ENCODE results near the gene PLAAT2. TPM values are rescaled to one million over a fixed set of nuclear protein-coding genes. Genes with fewer than 3 reads are reported as not detected.
A peak's percentile ranks its signal among the peaks of the same experiment; 100 is the strongest.

Gene PLAAT2
- polyA plus RNA-seq, 3 donors: not detected

- intact Hi-C loops (cut with micrococcal nuclease): no loop called here
- H4K20me1 ChIP-seq (ENCODE audit: insufficient read depth, low read length): no peaks in the 10 kb centered on the region
- H3K36me3 ChIP-seq (replicated peaks in 1 of 2; ENCODE audit: control insufficient read depth in 1 of 2, insufficient read depth in 2 of 2, low read length in 2 of 2): no peaks in the 10 kb centered on the region
- H3K4me3 ChIP-seq (replicated peaks in 1 of 3; ENCODE audit: low read depth in 2 of 3, low read length in 3 of 3): no peak overlapping the region
- no peak overlapping the region for H2AFZ ChIP-seq (ENCODE audit: insufficient read depth, low read depth, low read length, poor library complexity, severe bottlenecking)
- DNase-seq: no peak
- no peaks in the 10 kb centered on the region for H3K9me3 ChIP-seq (replicated peaks in 1 of 2; ENCODE audit: control insufficient read depth in 1 of 2, insufficient read depth in 1 of 2, low read length in 2 of 2)
- H3K4me2 ChIP-seq (replicated peaks; ENCODE audit: extremely low read depth, low read length, poor library complexity, severe bottlenecking): no peak overlapping the region
- TF ChIP-seq, protein P1, sequence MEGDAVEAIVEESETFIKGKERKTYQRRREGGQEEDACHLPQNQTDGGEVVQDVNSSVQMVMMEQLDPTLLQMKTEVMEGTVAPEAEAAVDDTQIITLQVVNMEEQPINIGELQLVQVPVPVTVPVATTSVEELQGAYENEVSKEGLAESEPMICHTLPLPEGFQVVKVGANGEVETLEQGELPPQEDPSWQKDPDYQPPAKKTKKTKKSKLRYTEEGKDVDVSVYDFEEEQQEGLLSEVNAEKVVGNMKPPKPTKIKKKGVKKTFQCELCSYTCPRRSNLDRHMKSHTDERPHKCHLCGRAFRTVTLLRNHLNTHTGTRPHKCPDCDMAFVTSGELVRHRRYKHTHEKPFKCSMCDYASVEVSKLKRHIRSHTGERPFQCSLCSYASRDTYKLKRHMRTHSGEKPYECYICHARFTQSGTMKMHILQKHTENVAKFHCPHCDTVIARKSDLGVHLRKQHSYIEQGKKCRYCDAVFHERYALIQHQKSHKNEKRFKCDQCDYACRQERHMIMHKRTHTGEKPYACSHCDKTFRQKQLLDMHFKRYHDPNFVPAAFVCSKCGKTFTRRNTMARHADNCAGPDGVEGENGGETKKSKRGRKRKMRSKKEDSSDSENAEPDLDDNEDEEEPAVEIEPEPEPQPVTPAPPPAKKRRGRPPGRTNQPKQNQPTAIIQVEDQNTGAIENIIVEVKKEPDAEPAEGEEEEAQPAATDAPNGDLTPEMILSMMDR (IDR thresholded peaks at IDR 0.05): no peak
- no peak overlapping the region for H3K9ac ChIP-seq (ENCODE audit: insufficient read depth, low read length, poor library complexity, severe bottlenecking)
- peaks cover 8 to 13% of the 10 kb centered on the region in 2 donors for H3K4me1 ChIP-seq (ENCODE audit: control insufficient read depth in 1 of 2, insufficient read depth in 2 of 2, low read length in 2 of 2)
- Mint-ChIP-seq H3K27ac (peak overlapping the region in 1 of 7 donors; percentile 45), H3K4me3 (no peak overlapping the region), H3K4me1 (peaks cover 20% of the 10 kb centered on the region), H3K27me3 (ENCODE audit: low read depth in 3 of 3) (peaks cover 0 to 14% (median 10%) of the 10 kb centered on the region in 3 donors), H3K9me3 (no peaks in the 10 kb centered on the region), H3K36me3 (no peaks in the 10 kb centered on the region)
- 87% methylated on average over 3 of the region's 7 CpGs for WGBS (ENCODE audit: insufficient coverage)
- no peaks in the 10 kb centered on the region for H3K79me2 ChIP-seq (ENCODE audit: insufficient read depth, low read length)
- H3K27ac ChIP-seq (ENCODE audit: low read depth in 1 of 2, low read length in 2 of 2): no peak overlapping the region
- no peaks in the 10 kb centered on the region for H3K27me3 ChIP-seq (ENCODE audit: control insufficient read depth in 2 of 2, insufficient read depth in 2 of 2, low read length in 2 of 2)
Measured at GRCh38 chr11:63552921-63553320, 10.3 kb downstream of the PLAAT2 start.

DNA sequence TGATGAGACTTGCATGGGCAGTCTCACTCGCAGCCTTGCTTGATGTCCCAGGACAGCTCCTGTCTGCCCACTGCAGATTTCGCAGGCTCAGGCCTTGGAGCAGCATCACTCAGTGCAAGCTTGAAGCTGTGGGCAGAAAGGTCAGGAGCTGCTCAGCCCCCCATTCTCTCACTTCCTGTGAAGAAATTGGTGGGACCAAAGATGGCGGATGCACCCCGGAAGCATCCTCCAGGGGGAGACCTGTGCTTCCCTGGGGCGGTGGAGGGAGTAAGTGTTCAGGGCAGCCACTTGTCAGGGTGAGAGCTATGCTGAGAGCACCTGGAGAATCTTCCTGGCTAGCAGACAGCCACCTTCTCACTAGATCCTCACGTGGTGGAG, 11.3 kb downstream of the PLAAT2 start:
- no peak overlapping the region for H3K9ac ChIP-seq (ENCODE audit: insufficient read depth, low read length, poor library complexity, severe bottlenecking)
- no peak overlapping the region for H3K27ac ChIP-seq (ENCODE audit: low read depth in 1 of 2, low read length in 2 of 2)
- H4K20me1 ChIP-seq (ENCODE audit: insufficient read depth, low read length): no peaks in the 10 kb centered on the region
- intact Hi-C loops (cut with micrococcal nuclease): no loop called here
- H3K4me1 Mint-ChIP-seq: peaks cover 20% of the 10 kb centered on the region
- no peaks in the 10 kb centered on the region for H3K79me2 ChIP-seq (ENCODE audit: insufficient read depth, low read length)
- DNase-seq: no peak
- H3K9me3 ChIP-seq (replicated peaks in 1 of 2; ENCODE audit: control insufficient read depth in 1 of 2, insufficient read depth in 1 of 2, low read length in 2 of 2): no peaks in the 10 kb centered on the region
- H3K4me2 ChIP-seq (replicated peaks; ENCODE audit: extremely low read depth, low read length, poor library complexity, severe bottlenecking): no peak overlapping the region
- H3K27me3 ChIP-seq (ENCODE audit: control insufficient read depth in 2 of 2, insufficient read depth in 2 of 2, low read length in 2 of 2): no peaks in the 10 kb centered on the region
- peak overlapping the region; percentile 65 for H2AFZ ChIP-seq (ENCODE audit: insufficient read depth, low read depth, low read length, poor library complexity, severe bottlenecking)
- H3K27me3 Mint-ChIP-seq (ENCODE audit: low read depth in 3 of 3): peaks cover 0 to 14% (median 10%) of the 10 kb centered on the region in 3 donors
- peaks cover 8 to 13% of the 10 kb centered on the region in 2 donors for H3K4me1 ChIP-seq (ENCODE audit: control insufficient read depth in 1 of 2, insufficient read depth in 2 of 2, low read length in 2 of 2)
- peak overlapping the region in 1 of 7 donors; percentile 68 for H3K27ac Mint-ChIP-seq
- no peaks in the 10 kb centered on the region for H3K9me3 Mint-ChIP-seq
- peaks cover 2 to 6% of the 10 kb centered on the region in 2 donors for H3K36me3 Mint-ChIP-seq
- TF ChIP-seq, protein P1 (IDR thresholded peaks at IDR 0.05): no peak
- no peak overlapping the region for H3K4me3 Mint-ChIP-seq
- WGBS (ENCODE audit: insufficient coverage): 100% methylated on average over 3 of the region's 6 CpGs
- no peak overlapping the region for H3K4me3 ChIP-seq (replicated peaks in 1 of 3; ENCODE audit: low read depth in 2 of 3, low read length in 3 of 3)
- H3K36me3 ChIP-seq (replicated peaks in 1 of 2; ENCODE audit: control insufficient read depth in 1 of 2, insufficient read depth in 2 of 2, low read length in 2 of 2): no peaks in the 10 kb centered on the region

Data from CD14-positive monocyte (primary cell).